ENCODE measurements around the gene CECR2.

The CECR2 gene

GRCh38 chr22:17387356-17387755, 18.1 kb downstream of the CECR2 start:
- TF ChIP-seq REST (IDR thresholded peaks at IDR 0.05; ENCODE audit: insufficient read depth in 1 of 2, low read depth in 2 of 2, low read length in 2 of 2): no peak
- no peak for TF ChIP-seq POLR2AphosphoS5 (IDR thresholded peaks at IDR 0.05; ENCODE audit: low read depth, low read length)
- no peak for TF ChIP-seq TAF1 (IDR thresholded peaks at IDR 0.05; ENCODE audit: borderline replicate concordance, insufficient read depth, low read length)
- TF ChIP-seq SIN3A (IDR thresholded peaks at IDR 0.05; ENCODE audit: borderline replicate concordance, insufficient read depth, low read length): no peak
- no peak for TF ChIP-seq FOXP2 (optimal IDR thresholded peaks at IDR 0.05; ENCODE audit: borderline replicate concordance, extremely low read depth, extremely low read length, insufficient read depth)

GRCh38 chr22:17388235-17388634, 19.0 kb downstream of the CECR2 start:
- TF ChIP-seq FOXP2 (optimal IDR thresholded peaks at IDR 0.05; ENCODE audit: borderline replicate concordance, extremely low read depth, extremely low read length, insufficient read depth) (no peak), REST (IDR thresholded peaks at IDR 0.05; ENCODE audit: insufficient read depth in 1 of 2, low read depth in 2 of 2, low read length in 2 of 2) (no peak), POLR2AphosphoS5 (IDR thresholded peaks at IDR 0.05; ENCODE audit: low read depth, low read length) (no peak), TAF1 (IDR thresholded peaks at IDR 0.05; ENCODE audit: borderline replicate concordance, insufficient read depth, low read length) (no peak), SIN3A (IDR thresholded peaks at IDR 0.05; ENCODE audit: borderline replicate concordance, insufficient read depth, low read length) (no peak)

- no peak for TF ChIP-seq REST (IDR thresholded peaks at IDR 0.05; ENCODE audit: insufficient read depth in 1 of 2, low read depth in 2 of 2, low read length in 2 of 2)
These were observed 20.8 kb downstream of the CECR2 start for GRCh38 chr22:17390087-17390486.

GRCh38 chr22:17396516-17396915, 27.3 kb downstream of the CECR2 start:
- TF ChIP-seq POLR2AphosphoS5 (IDR thresholded peaks at IDR 0.05; ENCODE audit: low read depth, low read length): no peak
- TF ChIP-seq SIN3A (IDR thresholded peaks at IDR 0.05; ENCODE audit: borderline replicate concordance, insufficient read depth, low read length): no peak
- TF ChIP-seq FOXP2 (optimal IDR thresholded peaks at IDR 0.05; ENCODE audit: borderline replicate concordance, extremely low read depth, extremely low read length, insufficient read depth): no peak
- TF ChIP-seq REST (IDR thresholded peaks at IDR 0.05; ENCODE audit: insufficient read depth in 1 of 2, low read depth in 2 of 2, low read length in 2 of 2): no peak
- TF ChIP-seq TAF1 (IDR thresholded peaks at IDR 0.05; ENCODE audit: borderline replicate concordance, insufficient read depth, low read length): no peak

- TF ChIP-seq TAF1 (IDR thresholded peaks at IDR 0.05; ENCODE audit: borderline replicate concordance, insufficient read depth, low read length): no peak
- no peak for TF ChIP-seq SIN3A (IDR thresholded peaks at IDR 0.05; ENCODE audit: borderline replicate concordance, insufficient read depth, low read length)
- no peak for TF ChIP-seq REST (IDR thresholded peaks at IDR 0.05; ENCODE audit: insufficient read depth in 1 of 2, low read depth in 2 of 2, low read length in 2 of 2)
- no peak for TF ChIP-seq FOXP2 (optimal IDR thresholded peaks at IDR 0.05; ENCODE audit: borderline replicate concordance, extremely low read depth, extremely low read length, insufficient read depth)
- TF ChIP-seq POLR2AphosphoS5 (IDR thresholded peaks at IDR 0.05; ENCODE audit: low read depth, low read length): no peak
These were observed 28.7 kb downstream of the CECR2 start for GRCh38 chr22:17397756-17398547.

Data from PFSK-1 (cell line).